HG03521 (cell line): ENCODE results near the gene JARID2.

Source experiments
- ATAC-seq: cut with Tn5 transposase; IDR thresholded peaks from one replicate; pipeline ENCODE4 v1.9.1; 2021; ENCODE audit warnings: mild to moderate bottlenecking, moderate library complexity; ENCODE audit not compliant: unreplicated experiment

Gene JARID2

DNA sequence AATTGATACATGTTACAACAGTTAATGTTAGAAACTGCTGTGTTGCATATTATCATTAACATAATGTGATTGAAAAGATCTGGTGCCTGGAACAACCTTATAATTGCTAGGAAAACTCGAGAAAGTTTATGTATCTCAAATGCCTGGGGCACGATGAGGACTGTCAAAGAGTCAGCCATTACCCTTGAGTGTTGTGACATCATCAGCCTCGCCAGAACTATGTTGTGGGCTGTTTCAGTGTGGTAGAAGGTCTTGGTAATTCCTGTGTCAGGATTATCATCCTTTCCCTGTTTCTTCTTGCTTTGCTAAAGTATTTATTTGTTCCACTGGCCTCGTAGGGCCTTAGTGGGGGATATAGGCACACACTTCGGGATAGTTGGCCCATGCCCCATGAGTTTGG, 231.9 kb downstream of the JARID2 start:
- no peak for ATAC-seq

DNA sequence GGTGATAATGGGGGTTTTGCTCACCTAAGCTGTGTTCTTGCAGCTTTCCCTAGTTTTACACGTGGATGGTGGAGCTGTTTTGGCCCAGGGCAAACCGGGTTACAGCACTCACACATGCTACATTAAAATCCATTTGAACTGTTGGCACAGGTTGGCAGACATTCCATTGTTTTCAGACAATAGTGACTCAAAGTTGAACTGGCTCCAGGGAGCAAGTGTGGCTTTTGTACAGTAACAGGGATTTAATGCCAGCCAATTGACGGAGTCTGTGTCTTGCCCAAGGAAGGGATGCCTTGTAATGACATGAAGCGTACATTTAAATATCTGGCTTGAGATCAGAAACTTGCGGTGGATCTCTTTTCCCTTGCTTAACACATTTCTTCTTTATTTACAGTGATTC, 233.9 kb downstream of the JARID2 start:
- no peak for ATAC-seq

DNA sequence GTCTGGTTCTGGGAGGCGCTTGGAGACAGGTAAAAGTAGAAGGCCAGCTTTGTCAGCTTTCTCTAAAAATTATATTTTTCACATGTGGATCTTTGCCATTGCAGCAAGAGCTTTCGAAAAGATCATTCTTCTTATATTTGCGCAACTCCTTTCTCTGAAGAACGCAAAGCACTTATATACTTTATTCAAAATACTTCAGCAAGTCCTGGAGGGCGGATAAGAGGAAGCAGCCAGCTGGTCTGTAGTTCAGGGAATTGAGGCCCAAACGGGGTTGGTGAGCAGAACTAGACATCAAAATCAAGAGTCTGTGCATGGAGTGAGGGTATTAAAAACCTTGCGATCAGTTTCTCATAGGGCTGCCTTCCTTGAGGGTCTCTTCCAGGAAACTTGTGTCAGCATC, 234.7 kb downstream of the JARID2 start:
- no peak for ATAC-seq

DNA sequence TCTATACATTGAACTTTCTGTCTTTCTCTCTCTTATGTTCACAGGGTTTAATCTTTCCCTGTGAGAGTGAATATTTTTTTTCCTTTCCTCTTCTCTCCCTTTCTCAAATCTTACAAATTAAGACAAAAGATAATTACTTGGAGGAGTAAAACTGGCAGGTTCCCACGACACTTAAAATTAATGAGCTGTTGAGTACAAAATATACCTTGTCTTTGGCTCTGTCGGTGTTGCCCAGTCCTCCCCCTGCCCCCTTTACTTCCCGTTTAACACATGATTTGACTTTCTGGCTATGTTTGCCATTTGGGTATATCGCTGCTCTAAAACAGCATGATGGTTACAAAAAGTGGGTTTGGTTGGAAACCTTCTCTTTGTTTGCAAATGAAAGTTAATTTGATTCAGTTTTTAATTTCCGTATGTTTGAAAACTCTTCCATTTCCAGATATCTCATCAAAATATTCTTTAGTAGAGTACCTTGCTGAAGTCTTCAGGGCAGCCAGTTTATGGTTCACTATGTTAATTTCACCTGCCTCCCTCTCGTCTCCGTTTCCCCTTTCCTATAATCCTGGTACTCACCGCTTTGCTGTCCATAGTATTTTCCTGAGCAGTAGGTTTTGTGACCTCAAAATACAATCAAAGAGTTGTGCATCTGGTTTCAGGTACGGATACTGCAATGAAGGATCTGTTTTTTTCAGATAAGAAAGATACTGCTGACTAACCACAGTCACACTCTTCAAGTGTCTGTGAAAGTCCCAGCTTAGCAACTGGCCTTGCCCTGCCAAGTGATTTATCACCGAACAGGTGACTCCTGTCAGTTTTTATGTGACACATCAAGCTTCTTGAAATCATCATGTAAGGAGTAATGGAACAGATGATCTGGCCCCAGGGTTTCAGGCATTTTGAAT, 235.8 kb downstream of the JARID2 start:
- no peak for ATAC-seq

DNA sequence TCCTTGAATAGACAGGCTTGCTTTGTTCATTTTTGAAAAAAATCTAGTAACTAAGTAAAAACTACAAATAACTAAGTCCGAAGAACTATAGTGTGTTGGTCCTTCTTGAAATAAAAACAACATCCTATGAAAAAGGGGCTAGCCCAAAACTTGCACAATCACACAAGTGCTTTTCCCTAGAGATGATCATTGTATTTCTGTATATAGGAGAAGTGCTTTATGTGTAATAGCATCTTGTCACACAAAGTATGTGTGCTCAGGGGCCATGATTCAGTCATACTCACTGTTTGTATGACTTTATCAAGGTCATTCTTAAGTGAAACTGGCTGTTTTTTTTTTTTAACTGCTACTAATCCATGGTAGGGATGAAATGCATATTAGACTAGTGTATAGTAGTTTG, 237.2 kb downstream of the JARID2 start:
- ATAC-seq: no peak

DNA sequence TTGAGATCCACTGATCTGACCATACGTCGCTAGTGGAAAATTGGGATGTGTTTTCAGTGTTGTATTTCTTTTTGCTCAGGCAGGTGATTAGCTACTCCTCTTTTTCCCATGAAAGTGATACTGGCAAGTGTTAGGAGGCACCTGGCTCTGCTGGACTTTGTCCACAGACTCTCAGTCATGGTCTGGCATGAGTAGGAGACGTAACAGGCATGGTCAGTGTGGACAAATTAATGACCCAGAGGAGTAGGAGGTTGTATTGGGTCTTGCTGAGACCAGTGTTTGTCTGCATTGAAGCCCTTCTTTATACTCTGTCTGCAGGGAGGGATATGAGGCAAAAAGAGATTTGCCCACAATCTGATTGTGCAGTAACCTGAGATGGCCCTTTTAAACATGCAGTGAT, 238.3 kb downstream of the JARID2 start:
- ATAC-seq: no peak

DNA sequence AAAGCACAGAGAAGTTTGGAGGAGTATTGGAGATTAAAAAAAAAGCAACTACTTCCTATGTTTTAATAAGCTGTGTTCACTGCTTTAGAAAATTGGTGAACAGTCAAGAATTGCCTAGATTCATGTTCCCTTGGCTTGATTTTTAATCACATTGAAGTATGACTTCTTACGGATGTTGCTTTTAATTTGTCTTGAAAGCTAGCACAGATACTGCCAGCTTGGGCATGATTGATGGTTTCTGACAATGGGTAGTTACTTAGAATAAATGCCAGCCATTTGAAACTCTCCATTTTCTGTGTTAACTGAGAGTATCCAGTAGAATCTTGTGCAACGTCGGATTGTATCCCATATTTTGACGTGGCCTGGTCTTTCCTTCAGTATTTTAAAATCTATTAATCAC, 239.0 kb downstream of the JARID2 start:
- ATAC-seq: no peak

DNA sequence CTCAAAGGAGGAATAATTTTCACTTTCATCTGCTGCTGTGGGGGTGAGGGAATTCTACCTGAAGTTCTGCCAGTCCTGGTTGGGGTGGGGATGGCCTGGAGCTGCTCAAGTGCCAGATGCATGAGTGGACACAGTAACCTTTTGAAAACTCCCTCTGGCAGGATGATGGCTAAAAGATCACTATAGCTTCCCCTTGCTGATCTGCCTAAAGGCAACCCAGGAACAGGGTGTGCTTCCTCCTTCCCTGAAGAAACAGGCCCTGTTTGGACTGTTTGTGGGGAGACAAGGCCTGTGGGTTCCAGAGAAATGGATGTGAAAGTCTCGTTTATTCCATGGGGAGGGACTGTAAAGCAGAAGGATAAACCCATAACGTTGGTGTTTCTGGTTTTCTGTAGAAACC, 240.1 kb downstream of the JARID2 start:
- ATAC-seq: no peak

DNA sequence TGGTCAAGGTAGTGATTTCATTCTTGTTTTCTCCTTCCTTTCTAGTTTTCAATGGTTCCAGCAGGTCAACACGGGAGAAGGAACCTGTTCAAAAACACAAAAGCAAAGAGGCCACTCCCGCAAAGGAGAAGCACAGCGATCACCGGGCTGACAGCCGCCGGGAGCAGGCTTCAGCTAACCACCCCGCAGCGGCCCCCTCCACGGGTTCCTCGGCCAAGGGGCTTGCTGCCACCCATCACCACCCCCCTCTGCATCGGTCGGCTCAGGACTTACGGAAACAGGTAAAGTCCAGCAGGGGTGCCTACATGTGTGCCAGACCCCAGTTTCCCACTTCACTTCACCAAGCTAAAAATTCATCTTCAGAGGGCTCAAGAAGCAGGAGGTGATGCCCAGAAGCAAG, 241.4 kb downstream of the JARID2 start:
- no peak for ATAC-seq

DNA sequence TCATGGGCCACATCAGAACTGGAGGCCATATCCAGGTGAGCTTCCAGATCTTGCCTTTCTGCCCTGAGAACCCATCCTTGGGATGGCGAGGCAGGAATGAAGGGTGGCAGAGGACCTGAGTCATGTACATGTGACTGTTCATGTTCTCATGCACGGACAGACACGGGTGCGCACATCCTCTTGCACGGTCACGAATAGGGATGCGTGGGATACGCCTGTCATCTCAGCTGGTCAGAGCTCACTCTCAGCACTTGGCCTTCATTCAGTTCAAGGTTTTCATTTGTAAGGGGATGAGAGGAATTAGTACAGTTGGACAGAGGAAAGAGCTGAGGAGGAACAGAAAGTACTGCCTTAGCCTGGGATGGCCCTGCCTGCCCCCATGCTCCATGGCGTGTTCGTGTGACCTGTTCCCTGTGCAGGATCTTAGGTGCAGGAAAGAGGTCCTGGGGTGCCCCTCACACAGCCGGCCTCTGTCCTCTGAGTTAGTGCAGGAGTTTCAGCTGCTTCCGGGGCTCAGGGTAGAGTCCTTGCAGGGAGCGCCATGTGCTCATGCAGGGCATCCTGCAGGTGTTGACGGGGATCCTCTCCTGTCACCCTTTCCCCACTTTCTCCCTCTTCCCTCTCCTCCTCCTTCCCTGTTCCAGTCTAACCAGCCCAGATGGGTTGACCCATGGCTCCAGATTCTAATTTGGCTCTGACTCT, 243.5 kb downstream of the JARID2 start:
- ATAC-seq: no peak

DNA sequence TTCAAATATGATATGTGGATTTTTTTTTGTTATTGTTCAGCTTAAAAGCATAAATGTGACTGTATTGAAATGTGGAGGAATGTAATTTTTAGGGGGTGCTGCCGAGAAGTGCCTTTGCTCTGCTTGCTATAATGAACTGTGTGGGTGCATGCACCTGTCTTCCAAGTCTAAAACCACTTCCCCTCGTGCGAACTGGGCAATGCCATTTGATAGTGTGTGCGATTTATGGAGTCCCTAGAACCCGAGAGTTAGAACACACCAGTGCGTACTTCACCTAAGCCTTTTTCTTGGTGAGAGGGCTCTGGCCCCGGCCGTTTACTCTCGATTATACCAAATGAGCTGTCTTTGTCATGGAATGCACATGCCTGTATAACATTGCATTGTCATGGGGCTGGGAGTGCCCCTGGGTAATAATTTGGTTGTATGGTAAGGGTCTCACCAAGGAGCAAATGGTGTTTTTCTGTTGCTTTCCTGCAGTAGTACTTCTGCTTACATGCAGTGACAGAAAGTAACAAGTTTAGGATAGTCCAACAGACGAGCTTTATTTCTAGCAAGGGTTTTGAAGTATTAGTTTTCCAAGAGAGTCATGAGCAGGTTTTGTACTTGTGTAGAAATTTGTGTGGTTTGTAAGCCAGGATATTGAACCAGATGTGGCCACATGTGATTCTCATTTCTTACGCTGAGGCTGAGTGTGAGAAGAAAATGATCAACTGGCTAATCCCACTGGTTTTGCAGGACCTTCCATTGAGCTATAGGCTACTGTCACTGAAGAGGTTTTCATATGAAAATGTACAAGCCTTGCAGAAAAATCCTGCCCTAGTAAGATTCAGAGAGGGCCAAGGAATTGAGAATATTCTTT, 244.6 kb downstream of the JARID2 start:
- no peak for ATAC-seq

DNA sequence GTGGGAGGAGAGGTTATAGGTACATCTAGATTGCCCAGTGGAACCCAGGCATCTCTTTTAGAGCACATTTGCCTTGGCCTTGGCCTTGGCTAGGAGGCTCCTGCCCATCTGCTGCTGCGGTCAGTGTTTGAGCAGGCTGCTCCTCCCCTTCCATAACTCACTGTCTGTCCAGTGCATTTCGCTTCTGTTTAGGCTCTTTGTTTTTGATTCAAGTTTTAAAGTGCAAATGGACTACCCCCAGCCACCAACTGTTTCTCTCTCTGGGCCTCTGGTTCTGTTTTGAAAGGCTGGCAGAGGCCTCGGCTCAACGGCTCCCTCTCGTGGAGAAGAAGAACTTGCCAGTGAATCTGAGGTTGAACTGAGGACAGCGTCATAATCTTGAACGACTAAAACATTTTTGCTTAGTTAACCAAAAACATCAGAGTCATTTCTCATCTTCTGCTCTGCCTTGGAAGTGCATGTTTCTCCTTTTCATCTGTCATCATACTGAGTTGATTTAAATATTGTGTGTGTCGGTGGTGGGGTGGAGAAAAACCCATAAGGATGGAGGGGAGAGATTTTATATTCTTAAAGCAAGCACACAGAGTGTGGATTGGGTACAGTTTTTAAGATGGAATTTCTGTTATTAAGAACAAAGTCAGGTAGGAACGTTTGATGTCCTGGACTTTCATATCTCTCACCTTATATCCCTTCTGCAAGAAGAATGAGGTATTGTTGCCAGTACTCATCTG, 245.6 kb downstream of the JARID2 start:
- ATAC-seq: no peak

DNA sequence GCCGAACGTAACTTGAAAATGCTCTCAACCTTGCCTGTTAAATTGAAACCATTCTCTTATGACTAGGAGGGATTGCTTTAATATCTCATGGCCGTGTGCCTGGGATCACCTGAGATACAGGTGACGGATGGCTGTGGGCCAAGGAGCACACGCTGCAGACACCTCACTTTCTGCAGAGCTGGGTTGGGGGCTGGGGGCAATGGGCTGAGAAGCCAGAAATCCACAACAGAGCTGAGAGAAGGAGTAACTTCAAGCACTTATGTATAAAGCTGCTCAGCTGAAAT, 246.1 kb downstream of the JARID2 start:
- no peak for ATAC-seq

DNA sequence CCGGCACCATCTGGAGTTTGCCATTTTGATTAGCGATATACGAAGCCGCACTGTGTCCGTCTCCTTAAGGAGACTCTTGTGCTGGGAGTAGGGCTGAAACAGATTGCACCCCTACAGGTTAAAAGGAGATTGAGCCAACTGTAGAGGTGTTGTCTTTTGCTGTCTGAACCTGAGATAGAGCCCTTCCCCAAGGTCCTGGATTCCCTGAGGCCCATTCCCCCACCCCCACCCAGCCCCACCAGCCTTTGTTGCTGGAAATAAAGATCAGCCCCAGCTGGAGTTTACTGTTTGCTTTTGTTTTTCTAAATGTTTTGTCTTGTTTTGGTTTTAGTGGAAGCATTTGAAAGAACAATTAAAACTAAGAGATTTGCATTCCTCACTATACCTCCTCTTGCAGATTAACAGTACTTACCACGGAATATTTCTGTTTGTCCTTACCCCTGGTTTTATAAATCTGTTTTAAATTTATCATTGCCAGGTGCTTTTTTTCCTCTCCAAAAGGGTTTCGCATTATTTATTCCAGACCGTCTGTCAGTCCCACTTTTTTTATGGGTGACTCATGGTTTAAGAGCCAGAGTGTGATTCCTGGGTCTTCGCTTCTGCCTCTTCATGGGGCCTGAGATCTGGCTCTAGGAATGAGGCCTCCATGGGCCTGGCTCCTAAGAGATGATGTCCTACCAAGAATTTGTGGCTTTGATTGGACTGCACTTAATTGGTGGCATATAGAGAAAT, 247.7 kb downstream of the JARID2 start:
- ATAC-seq: no peak

DNA sequence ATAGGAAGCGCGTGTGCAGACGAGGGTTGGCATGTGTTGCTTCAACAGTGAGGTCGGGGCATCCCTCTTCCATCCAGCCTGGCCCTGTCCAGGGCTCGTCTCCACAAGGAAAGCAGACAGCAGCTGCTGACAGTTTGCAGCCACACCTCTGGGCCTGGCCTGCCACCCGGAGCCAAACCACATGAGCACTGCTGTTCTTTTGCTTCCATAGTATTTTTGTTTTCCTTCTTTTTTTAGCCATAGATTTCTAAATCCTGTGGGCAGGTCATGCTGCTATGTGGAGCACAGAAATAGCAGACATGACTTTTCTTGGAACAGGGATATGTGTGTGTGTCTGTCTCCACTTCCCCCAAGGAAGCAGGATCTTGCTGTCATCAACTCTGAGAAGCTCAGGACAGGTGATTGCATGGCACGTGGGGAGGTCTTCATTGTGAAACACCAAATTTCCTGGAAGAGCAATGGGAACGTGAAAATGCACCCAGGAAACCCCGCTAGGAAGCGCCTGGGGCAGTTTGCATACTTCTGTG, 249.6 kb downstream of the JARID2 start:
- no peak for ATAC-seq

DNA sequence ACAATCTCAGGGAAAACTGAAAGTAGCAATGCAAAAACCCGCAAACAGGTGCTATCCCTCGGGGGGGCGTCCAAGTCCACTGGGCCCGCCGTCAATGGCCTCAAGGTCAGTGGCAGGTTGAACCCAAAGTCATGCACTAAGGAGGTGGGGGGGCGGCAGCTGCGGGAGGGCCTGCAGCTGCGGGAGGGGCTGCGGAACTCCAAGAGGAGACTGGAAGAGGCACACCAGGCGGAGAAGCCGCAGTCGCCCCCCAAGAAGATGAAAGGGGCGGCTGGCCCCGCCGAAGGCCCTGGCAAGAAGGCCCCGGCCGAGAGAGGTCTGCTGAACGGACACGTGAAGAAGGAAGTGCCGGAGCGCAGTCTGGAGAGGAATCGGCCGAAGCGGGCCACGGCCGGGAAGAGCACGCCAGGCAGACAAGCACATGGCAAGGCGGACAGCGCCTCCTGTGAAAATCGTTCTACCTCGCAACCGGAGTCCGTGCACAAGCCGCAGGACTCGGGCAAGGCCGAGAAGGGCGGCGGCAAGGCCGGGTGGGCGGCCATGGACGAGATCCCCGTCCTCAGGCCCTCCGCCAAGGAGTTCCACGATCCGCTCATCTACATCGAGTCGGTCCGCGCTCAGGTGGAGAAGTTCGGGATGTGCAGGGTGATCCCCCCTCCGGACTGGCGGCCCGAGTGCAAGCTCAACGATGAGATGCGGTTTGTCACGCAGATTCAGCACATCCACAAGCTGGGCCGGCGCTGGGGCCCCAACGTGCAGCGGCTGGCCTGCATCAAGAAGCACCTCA, 250.7 kb downstream of the JARID2 start:
- no peak for ATAC-seq

DNA sequence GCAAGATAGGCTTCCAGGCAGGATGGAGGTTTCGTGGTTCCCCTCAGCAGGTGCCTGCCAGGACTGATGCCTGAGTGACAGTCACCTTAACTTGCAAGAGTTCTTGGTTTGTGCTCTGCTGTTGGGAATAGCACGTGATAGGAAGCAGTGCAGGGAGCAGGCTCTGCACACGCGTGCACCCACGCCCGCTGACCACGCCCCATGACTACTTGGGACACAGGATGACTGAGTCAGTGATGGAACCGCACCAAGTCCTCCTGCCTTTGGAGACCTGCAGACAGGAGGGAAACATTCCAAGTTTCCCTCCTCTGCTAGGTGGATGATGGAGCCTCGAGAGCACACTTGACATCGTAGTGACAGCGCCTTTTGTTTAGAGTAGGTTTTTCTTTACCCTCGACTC, 252.8 kb downstream of the JARID2 start:
- no peak for ATAC-seq

DNA sequence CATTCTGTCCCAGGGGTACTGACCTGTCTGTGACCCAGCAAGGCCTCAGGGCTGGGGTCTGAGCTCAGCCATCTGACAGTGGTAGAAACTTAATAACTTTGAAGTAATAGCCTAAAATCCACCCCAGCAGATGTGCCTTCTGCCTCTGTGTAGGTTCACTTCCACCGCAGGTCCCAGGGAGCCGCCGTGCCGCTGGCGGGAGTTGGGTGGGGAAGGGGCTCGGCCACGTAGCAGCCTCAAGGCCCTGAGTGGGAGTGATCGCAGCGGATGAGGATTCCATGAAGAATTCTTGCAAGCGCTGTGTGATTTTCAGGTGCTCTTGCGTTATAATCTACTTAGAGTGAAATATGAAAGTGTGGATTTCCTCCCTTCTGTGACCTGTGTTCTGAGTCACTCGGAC, 253.3 kb downstream of the JARID2 start:
- ATAC-seq: no peak

DNA sequence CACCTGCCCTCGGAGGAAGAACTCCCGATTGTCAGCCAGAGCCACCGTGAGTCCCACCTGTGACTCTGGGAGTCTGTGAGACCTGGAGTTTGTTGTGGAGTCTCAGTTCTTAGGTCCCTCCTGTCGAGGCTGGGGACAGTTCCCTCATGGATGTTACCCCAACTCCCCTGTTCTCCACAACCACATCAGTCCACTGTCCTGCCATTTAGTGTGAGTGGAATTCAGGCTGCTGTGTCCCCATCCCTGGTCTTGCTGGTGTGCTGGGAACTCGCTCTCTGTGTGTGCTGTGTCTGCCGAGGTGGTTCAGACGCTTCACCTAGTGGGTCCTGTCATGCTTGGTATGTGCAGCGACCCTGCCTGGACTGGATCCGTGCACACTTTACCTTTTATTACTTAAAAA, 253.7 kb downstream of the JARID2 start:
- no peak for ATAC-seq
